HL-60 (cell line): Measurements from ENCODE around the gene PCBP2.

ENCODE experiments used
- GABPA ChIP-seq: IDR thresholded peaks from 2 replicates; pipeline ENCODE4 v1.6.1; 2012; ENCODE audit warnings: low read depth
- POLR2AphosphoS5 ChIP-seq: IDR thresholded peaks from 2 replicates; pipeline ENCODE4 v1.6.1; 2012; ENCODE audit warnings: low read depth
- TF ChIP-seq, protein P1 (sequence below): IDR thresholded peaks from one replicate; pipeline ENCODE4 v1.5.1; 2011; ENCODE audit warnings: low read length, control low read depth, inconsistent platforms; ENCODE audit not compliant: insufficient read depth

- TF ChIP-seq, protein P1, sequence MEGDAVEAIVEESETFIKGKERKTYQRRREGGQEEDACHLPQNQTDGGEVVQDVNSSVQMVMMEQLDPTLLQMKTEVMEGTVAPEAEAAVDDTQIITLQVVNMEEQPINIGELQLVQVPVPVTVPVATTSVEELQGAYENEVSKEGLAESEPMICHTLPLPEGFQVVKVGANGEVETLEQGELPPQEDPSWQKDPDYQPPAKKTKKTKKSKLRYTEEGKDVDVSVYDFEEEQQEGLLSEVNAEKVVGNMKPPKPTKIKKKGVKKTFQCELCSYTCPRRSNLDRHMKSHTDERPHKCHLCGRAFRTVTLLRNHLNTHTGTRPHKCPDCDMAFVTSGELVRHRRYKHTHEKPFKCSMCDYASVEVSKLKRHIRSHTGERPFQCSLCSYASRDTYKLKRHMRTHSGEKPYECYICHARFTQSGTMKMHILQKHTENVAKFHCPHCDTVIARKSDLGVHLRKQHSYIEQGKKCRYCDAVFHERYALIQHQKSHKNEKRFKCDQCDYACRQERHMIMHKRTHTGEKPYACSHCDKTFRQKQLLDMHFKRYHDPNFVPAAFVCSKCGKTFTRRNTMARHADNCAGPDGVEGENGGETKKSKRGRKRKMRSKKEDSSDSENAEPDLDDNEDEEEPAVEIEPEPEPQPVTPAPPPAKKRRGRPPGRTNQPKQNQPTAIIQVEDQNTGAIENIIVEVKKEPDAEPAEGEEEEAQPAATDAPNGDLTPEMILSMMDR = no peak
- no peak for TF ChIP-seq POLR2AphosphoS5
- TF ChIP-seq GABPA = no peak
Measured at GRCh38 chr12:53498235-53498630, 46.3 kb downstream of the PCBP2 start.
